Ascending aorta (tissue), 2 donors: ENCODE data around the gene TNFAIP3. TPM values are rescaled to one million over a fixed set of nuclear protein-coding genes. Genes with fewer than 3 reads are reported as not detected.

Source experiments
- DNase-seq, 2 donors: peaks; one replicate each; pipeline ENCODE4 v3.0.0-alpha.2; 2019; ENCODE audit warnings: low spot score in 2 of 2
- H3K27ac ChIP-seq, 2 donors: fragments of 200-600 bp; sonication (generic); one replicate each; pipeline ENCODE4 v1.5.1; 2016 to 2017; ENCODE audit warnings: mild to moderate bottlenecking in 1 of 2
- H3K27me3 ChIP-seq: fragments of 200-600 bp; sonication (generic); one replicate; pipeline ENCODE4 v1.5.1; 2017
- H3K36me3 ChIP-seq, 2 donors: fragments of 200-600 bp; sonication (generic); one replicate each; pipeline ENCODE4 v1.5.1; 2016
- H3K4me1 ChIP-seq, 2 donors: fragments of 200-600 bp; sonication (generic); one replicate each; pipeline ENCODE4 v1.5.1; 2016 to 2017; ENCODE audit warnings: mild to moderate bottlenecking in 1 of 2
- H3K4me3 ChIP-seq, 2 donors: fragments of 200-600 bp; sonication (generic); one replicate each; pipeline ENCODE4 v1.5.1; 2016 to 2017; ENCODE audit warnings: mild to moderate bottlenecking in 1 of 2
- H3K9me3 ChIP-seq, 2 donors: fragments of 200-600 bp; sonication (generic); one replicate each; pipeline ENCODE4 v1.5.1; 2016
- CTCF ChIP-seq, 3 experiments: fragments of 200-600 bp in 2 of 3; fragments of 450-650 bp in 1 of 3; sonication (generic) in 2 of 3; IDR thresholded peaks; one replicate each; pipeline ENCODE4 v1.5.1; 2016 to 2019; ENCODE audit warnings: antibody characterized with exemption in 3 of 3, mild to moderate bottlenecking in 1 of 3, moderate library complexity in 1 of 3
- intact Hi-C: fragments of 100-400 bp; cut with DNase I; formaldehyde crosslinking; loops from one replicate; pipeline ENCODE4 v1.15.1; 2023
- total RNA-seq: library from RNA; depleted of rRNA; stranded (reverse); fragments of >200 nt; gene quantifications from one replicate; pipeline ENCODE4 v1.1.0, GENCODE V29; 2016

TNFAIP3 gene
- total RNA-seq = 24.5 TPM

DNA sequence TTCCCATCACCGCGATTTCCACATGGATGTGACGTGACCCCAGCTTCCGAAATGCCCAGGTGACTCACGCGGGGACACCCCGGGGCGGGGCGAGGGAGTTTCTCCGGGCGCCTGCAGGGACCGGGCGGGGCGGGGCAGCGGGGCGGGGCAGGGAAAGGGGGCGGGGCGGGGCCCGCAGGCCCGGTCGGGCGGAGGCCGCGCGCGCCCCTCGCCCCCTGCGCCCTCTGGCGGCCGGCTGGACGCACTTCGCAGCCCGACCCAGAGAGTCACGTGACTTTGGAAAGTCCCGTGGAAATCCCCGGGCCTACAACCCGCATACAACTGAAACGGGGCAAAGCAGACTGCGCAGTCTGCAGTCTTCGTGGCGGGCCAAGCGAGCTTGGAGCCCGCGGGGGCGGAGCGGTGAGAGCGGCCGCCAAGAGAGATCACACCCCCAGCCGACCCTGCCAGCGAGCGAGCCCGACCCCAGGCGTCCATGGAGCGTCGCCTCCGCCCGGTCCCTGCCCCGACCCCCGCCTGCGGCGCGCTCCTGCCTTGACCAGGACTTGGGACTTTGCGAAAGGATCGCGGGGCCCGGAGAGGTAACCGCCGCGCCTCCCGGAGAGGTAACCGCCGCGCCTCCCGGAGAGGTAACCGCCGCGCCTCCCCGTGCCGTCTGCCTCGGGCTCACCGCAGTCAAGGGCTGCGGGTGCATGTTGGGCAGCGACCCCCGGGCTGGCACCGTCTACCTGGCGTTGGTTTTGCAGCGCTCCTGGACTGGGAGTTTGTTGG is at the start of gene TNFAIP3:
Gene TNFAIP3 (plus strand): TSS at position 346 of the 771 bp plus-strand sequence. CDS start 3,969 bp downstream, outside the sequence.
- Histone ChIP-seq H3K36me3 (no peaks in the 10 kb centered on the region), H3K27ac (peak within 1 kb of the TSS; percentile 82 to 89), H3K4me3 (peak within 1 kb of the TSS; percentile 90 to 93), H3K9me3 (no peaks in the 10 kb centered on the region), H3K27me3 (no peaks in the 10 kb centered on the region), H3K4me1 (peaks cover 0 to 13% of the 10 kb centered on the region in 2 donors)
- intact Hi-C loops = loop anchor here (2.0 to 10.0 kb wide), 8 partner anchors 60 to 1580 kb away; partner anchors contain the start of genes BCLAF1, CCDC28A, HEBP2 and IFNGR1
- DNase-seq = peak; percentile 79 to 97
- TF ChIP-seq CTCF (IDR thresholded peaks at IDR 0.05) = peak; percentile 48 to 90 (median 59)

- Histone ChIP-seq H3K9me3 (no peaks in the 10 kb centered on the region), H3K36me3 (no peaks in the 10 kb centered on the region), H3K4me3 (no peak overlapping the region), H3K4me1 (no peaks in the 10 kb centered on the region), H3K27ac (no peak overlapping the region), H3K27me3 (no peaks in the 10 kb centered on the region)
- no peak for DNase-seq
- no peak for TF ChIP-seq CTCF (IDR thresholded peaks at IDR 0.05)
- intact Hi-C loops = no loop called here
Measured at GRCh38 chr6:137818440-137818839, 48.6 kb upstream of the TNFAIP3 start.

- H3K36me3 ChIP-seq = no peaks in the 10 kb centered on the region
- intact Hi-C loops = no loop called here
- H3K4me3 ChIP-seq = no peak overlapping the region
- no peaks in the 10 kb centered on the region for H3K9me3 ChIP-seq
- no peaks in the 10 kb centered on the region for H3K27me3 ChIP-seq
- H3K4me1 ChIP-seq = no peaks in the 10 kb centered on the region
- no peak for DNase-seq
- H3K27ac ChIP-seq = no peak overlapping the region
- no peak for TF ChIP-seq CTCF (IDR thresholded peaks at IDR 0.05)
Measured at GRCh38 chr6:137819740-137820139, 47.3 kb upstream of the TNFAIP3 start.

GRCh38 chr6:137820425-137820824 is 46.6 kb upstream of the TNFAIP3 start:
- no peaks in the 10 kb centered on the region for H3K27me3 ChIP-seq
- no peak for DNase-seq
- H3K27ac ChIP-seq = no peak overlapping the region
- no peak for TF ChIP-seq CTCF (IDR thresholded peaks at IDR 0.05)
- no peaks in the 10 kb centered on the region for H3K4me1 ChIP-seq
- H3K36me3 ChIP-seq = no peaks in the 10 kb centered on the region
- intact Hi-C loops = no loop called here
- H3K9me3 ChIP-seq = no peaks in the 10 kb centered on the region
- no peak overlapping the region for H3K4me3 ChIP-seq

GRCh38 chr6:137820952-137821351 is 46.1 kb upstream of the TNFAIP3 start:
- Histone ChIP-seq H3K27me3 (no peaks in the 10 kb centered on the region), H3K27ac (no peak overlapping the region), H3K9me3 (no peaks in the 10 kb centered on the region), H3K4me3 (no peak overlapping the region), H3K4me1 (no peaks in the 10 kb centered on the region), H3K36me3 (no peaks in the 10 kb centered on the region)
- intact Hi-C loops = no loop called here
- DNase-seq = no peak
- no peak for TF ChIP-seq CTCF (IDR thresholded peaks at IDR 0.05)
